ENCODE measurements around the gene ALDH1A3.

The ALDH1A3 gene

GRCh38 chr15:100903168-100903554, 23.5 kb downstream of the ALDH1A3 start:
- Histone ChIP-seq H3K27ac (ENCODE audit: low read depth, low read length) (no peak overlapping the region), H3K36me3 (ENCODE audit: control insufficient read depth, insufficient read depth, low read length) (peaks cover 6% of the 10 kb centered on the region; the same call in 1 of the 2 replicates), H3K9me3 (ENCODE audit: control insufficient read depth, insufficient read depth, low read depth, low read length) (no peaks in the 10 kb centered on the region), H3K9ac (ENCODE audit: low read length) (no peak overlapping the region), H3K27me3 (ENCODE audit: control insufficient read depth, insufficient read depth, low read length) (no peaks in the 10 kb centered on the region), H3K4me1 (ENCODE audit: control insufficient read depth, insufficient read depth, low read length) (peaks cover 9% of the 10 kb centered on the region; the same call in 1 of the 2 replicates), H3K4me3 (ENCODE audit: low read depth, low read length) (no peak overlapping the region)

- no peak overlapping the region for H3K4me3 ChIP-seq (ENCODE audit: low read depth, low read length)
- H3K27me3 ChIP-seq (ENCODE audit: control insufficient read depth, insufficient read depth, low read length), result no peaks in the 10 kb centered on the region
- H3K9me3 ChIP-seq (ENCODE audit: control insufficient read depth, insufficient read depth, low read depth, low read length), result no peaks in the 10 kb centered on the region
- peaks cover 6% of the 10 kb centered on the region for H3K36me3 ChIP-seq (ENCODE audit: control insufficient read depth, insufficient read depth, low read length)
- H3K9ac ChIP-seq (ENCODE audit: low read length), result no peak overlapping the region
- H3K4me1 ChIP-seq (ENCODE audit: control insufficient read depth, insufficient read depth, low read length), result no peaks in the 10 kb centered on the region
- H3K27ac ChIP-seq (ENCODE audit: low read depth, low read length), result no peak overlapping the region
Measured at GRCh38 chr15:100905850-100906249, 26.2 kb downstream of the ALDH1A3 start.

- no peak overlapping the region for H3K4me3 ChIP-seq (ENCODE audit: low read depth, low read length)
- H3K9me3 ChIP-seq (ENCODE audit: control insufficient read depth, insufficient read depth, low read depth, low read length), result no peaks in the 10 kb centered on the region
- no peaks in the 10 kb centered on the region for H3K27me3 ChIP-seq (ENCODE audit: control insufficient read depth, insufficient read depth, low read length)
- H3K4me1 ChIP-seq (ENCODE audit: control insufficient read depth, insufficient read depth, low read length), result no peaks in the 10 kb centered on the region
- H3K36me3 ChIP-seq (ENCODE audit: control insufficient read depth, insufficient read depth, low read length), result peaks cover 6% of the 10 kb centered on the region
- no peak overlapping the region for H3K27ac ChIP-seq (ENCODE audit: low read depth, low read length)
- H3K9ac ChIP-seq (ENCODE audit: low read length), result no peak overlapping the region
Measured at GRCh38 chr15:100908466-100908865, 28.8 kb downstream of the ALDH1A3 start.

DNA sequence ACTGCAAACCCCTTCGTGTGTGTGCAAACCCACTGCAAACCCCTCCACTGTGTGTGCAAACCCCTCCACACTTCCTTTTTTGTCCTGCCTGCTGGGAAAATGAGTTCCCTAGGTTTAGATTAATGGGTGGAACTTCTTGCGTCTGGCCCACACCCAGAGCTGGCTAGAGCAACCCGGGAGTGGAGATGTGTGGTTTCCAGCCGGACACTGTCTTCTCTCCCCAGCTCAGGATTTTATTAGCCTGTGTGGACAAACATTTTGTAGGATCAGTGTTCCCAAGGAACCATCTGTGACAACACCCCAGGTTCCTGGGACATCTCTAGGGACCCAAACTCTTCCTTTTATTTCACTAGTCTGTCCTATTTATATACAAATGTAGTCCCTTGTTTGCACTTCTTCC, 29.9 kb downstream of the ALDH1A3 start:
- no peaks in the 10 kb centered on the region for H3K27me3 ChIP-seq (ENCODE audit: control insufficient read depth, insufficient read depth, low read length)
- H3K9me3 ChIP-seq (ENCODE audit: control insufficient read depth, insufficient read depth, low read depth, low read length), result no peaks in the 10 kb centered on the region
- H3K36me3 ChIP-seq (ENCODE audit: control insufficient read depth, insufficient read depth, low read length), result peaks cover 6% of the 10 kb centered on the region
- no peak overlapping the region for H3K9ac ChIP-seq (ENCODE audit: low read length)
- no peak overlapping the region for H3K4me3 ChIP-seq (ENCODE audit: low read depth, low read length)
- H3K4me1 ChIP-seq (ENCODE audit: control insufficient read depth, insufficient read depth, low read length), result no peaks in the 10 kb centered on the region
- no peak overlapping the region for H3K27ac ChIP-seq (ENCODE audit: low read depth, low read length)

DNA sequence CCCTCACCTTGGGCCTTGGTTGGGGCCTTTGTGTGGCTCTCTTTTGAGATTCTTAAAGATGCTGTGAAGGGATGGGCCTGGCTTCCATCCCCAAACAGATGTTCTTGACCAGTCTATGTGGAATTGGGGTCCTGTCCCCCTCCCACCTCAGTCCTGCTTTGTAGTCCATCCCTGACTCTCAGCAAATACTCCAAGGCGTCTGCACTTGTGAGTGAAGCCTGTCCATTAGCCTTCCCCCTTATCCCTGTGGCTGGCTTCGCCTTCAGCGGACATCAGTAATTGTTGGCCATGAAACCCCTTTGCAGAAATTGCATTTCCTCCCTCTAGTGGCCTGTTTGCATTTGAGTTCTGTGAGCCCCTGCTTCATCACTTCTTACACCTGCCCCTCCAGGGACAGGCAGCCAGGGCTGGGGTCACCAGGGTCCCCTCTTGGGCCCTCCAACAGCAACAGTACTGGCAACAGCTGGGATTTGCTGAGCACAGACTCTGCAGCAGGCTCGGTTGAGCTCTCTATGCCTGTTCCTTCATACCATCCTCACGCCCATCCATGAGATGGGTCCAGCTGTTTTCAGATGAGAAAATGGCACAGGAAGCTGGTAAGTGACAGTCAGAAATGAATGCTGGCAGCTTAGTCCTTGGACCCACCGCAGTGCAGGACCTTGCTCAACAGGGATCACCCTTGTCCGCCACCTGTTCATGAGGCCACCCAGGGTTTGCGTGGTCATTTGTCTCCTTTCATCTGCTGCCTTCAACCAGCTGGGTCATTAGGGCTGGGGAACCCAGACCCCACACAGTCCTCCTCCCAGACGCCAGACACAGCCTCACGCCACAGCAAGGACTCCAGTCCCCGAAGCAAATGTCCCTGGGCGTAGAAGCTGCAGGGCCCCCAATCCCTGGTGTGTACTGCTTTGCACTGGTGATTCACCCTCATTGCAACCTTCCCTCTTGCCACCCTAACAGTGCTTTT, 30.6 kb downstream of the ALDH1A3 start:
- Histone ChIP-seq H3K27me3 (ENCODE audit: control insufficient read depth, insufficient read depth, low read length) (no peaks in the 10 kb centered on the region), H3K4me1 (ENCODE audit: control insufficient read depth, insufficient read depth, low read length) (no peaks in the 10 kb centered on the region), H3K9ac (ENCODE audit: low read length) (no peak overlapping the region), H3K36me3 (ENCODE audit: control insufficient read depth, insufficient read depth, low read length) (peaks cover 6% of the 10 kb centered on the region), H3K4me3 (ENCODE audit: low read depth, low read length) (no peak overlapping the region), H3K27ac (ENCODE audit: low read depth, low read length) (no peak overlapping the region), H3K9me3 (ENCODE audit: control insufficient read depth, insufficient read depth, low read depth, low read length) (no peaks in the 10 kb centered on the region)

DNA sequence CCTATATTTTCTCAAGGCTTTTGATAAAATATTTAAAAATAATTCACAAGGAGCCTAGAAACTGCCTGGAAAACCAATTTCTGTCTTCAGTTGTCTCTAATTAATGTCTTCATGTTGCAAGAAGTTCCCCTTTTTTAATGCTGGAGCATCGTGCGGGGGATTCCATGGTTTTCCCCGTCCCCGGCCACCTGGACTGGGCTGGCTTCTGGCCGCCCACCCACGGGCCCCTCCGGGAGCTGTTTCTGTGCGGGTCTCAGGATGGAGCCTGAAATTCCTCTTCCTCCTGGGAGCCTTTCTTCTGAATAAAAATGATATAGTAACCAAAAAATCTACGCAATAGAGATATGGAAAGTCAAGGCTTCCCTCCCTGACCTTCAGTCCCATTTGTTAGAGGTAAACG, 31.5 kb downstream of the ALDH1A3 start:
- no peaks in the 10 kb centered on the region for H3K4me1 ChIP-seq (ENCODE audit: control insufficient read depth, insufficient read depth, low read length)
- H3K4me3 ChIP-seq (ENCODE audit: low read depth, low read length), result no peak overlapping the region
- H3K36me3 ChIP-seq (ENCODE audit: control insufficient read depth, insufficient read depth, low read length), result peaks cover 3% of the 10 kb centered on the region
- no peak overlapping the region for H3K27ac ChIP-seq (ENCODE audit: low read depth, low read length)
- H3K27me3 ChIP-seq (ENCODE audit: control insufficient read depth, insufficient read depth, low read length), result no peaks in the 10 kb centered on the region
- no peak overlapping the region for H3K9ac ChIP-seq (ENCODE audit: low read length)
- H3K9me3 ChIP-seq (ENCODE audit: control insufficient read depth, insufficient read depth, low read depth, low read length), result no peaks in the 10 kb centered on the region

- Histone ChIP-seq H3K4me3 (ENCODE audit: low read depth, low read length) (no peak overlapping the region), H3K36me3 (ENCODE audit: control insufficient read depth, insufficient read depth, low read length) (peaks cover 3% of the 10 kb centered on the region; the same call in 1 of the 2 replicates), H3K4me1 (ENCODE audit: control insufficient read depth, insufficient read depth, low read length) (no peaks in the 10 kb centered on the region), H3K27me3 (ENCODE audit: control insufficient read depth, insufficient read depth, low read length) (peaks cover 24% of the 10 kb centered on the region), H3K9ac (ENCODE audit: low read length) (no peak overlapping the region), H3K9me3 (ENCODE audit: control insufficient read depth, insufficient read depth, low read depth, low read length) (no peaks in the 10 kb centered on the region), H3K27ac (ENCODE audit: low read depth, low read length) (no peak overlapping the region)
Measured at GRCh38 chr15:100913961-100914360, 34.3 kb downstream of the ALDH1A3 start.

DNA sequence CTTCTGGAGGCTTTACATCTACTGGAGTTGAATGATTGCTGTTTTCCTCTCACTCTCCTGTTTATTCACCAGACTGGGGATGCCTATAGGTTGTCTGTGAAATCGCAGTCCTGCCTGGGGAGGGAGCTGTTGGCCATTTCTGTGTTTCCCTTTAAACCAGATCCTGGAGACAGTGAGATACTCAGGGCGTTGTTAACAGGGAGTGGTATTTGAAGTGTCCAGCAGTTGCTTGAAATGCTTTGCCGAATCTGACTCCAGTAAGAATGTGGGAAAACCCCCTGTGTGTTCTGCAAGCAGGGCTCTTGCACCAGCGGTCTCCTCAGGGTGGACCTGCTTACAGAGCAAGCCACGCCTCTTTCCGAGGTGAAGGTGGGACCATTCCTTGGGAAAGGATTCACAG, 35.2 kb downstream of the ALDH1A3 start:
- peaks cover 3% of the 10 kb centered on the region; the same call in 1 of the 2 replicates for H3K36me3 ChIP-seq (ENCODE audit: control insufficient read depth, insufficient read depth, low read length)
- H3K27ac ChIP-seq (ENCODE audit: low read depth, low read length), result no peak overlapping the region
- no peaks in the 10 kb centered on the region for H3K4me1 ChIP-seq (ENCODE audit: control insufficient read depth, insufficient read depth, low read length)
- H3K27me3 ChIP-seq (ENCODE audit: control insufficient read depth, insufficient read depth, low read length), result peaks cover 30% of the 10 kb centered on the region
- no peaks in the 10 kb centered on the region for H3K9me3 ChIP-seq (ENCODE audit: control insufficient read depth, insufficient read depth, low read depth, low read length)
- H3K9ac ChIP-seq (ENCODE audit: low read length), result no peak overlapping the region
- no peak overlapping the region for H3K4me3 ChIP-seq (ENCODE audit: low read depth, low read length)

DNA sequence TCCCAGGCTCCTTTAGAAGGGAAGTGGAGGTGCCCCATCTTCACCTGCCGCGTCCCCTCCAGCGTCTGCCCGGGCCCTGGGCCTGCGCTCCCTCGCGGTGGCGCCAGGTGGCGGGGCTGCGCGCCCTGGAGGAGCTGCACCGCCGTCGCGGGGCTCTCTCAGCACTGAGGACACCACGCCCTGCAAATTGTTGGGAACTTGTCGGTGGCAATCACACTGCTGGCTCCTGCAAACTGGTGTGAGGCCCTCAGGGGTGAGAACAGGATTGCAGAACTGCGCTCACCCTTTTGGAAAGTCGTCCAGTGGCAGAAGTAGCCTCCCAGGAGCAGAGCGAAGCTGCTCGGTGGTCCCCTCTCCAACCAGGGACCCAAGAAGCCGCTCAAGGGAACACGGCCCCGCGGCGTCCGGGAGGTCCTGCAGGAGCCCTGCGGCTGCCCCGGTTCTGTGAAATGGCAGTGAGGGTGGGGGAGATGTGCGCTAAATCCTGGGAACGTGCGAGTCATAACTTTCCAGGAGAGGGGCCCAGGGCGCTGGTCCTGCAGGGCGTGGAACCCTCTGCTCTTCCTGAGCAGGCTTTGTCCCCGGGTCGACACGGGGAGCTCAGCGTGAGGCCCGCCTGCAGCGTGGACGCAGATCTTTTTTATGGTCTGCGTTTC, 38.5 kb downstream of the ALDH1A3 start:
- peak overlapping the region; percentile 54 for H3K4me3 ChIP-seq (ENCODE audit: low read depth, low read length)
- H3K9me3 ChIP-seq (ENCODE audit: control insufficient read depth, insufficient read depth, low read depth, low read length), result no peaks in the 10 kb centered on the region
- H3K27me3 ChIP-seq (ENCODE audit: control insufficient read depth, insufficient read depth, low read length), result peaks cover 63% of the 10 kb centered on the region
- H3K36me3 ChIP-seq (ENCODE audit: control insufficient read depth, insufficient read depth, low read length), result no peaks in the 10 kb centered on the region
- H3K9ac ChIP-seq (ENCODE audit: low read length), result no peak overlapping the region
- 0 out of 2 replicates have a peak, but pooled peaks cover 3% of the 10 kb centered on the region for H3K4me1 ChIP-seq (ENCODE audit: control insufficient read depth, insufficient read depth, low read length)
- H3K27ac ChIP-seq (ENCODE audit: low read depth, low read length), result no peak overlapping the region

DNA sequence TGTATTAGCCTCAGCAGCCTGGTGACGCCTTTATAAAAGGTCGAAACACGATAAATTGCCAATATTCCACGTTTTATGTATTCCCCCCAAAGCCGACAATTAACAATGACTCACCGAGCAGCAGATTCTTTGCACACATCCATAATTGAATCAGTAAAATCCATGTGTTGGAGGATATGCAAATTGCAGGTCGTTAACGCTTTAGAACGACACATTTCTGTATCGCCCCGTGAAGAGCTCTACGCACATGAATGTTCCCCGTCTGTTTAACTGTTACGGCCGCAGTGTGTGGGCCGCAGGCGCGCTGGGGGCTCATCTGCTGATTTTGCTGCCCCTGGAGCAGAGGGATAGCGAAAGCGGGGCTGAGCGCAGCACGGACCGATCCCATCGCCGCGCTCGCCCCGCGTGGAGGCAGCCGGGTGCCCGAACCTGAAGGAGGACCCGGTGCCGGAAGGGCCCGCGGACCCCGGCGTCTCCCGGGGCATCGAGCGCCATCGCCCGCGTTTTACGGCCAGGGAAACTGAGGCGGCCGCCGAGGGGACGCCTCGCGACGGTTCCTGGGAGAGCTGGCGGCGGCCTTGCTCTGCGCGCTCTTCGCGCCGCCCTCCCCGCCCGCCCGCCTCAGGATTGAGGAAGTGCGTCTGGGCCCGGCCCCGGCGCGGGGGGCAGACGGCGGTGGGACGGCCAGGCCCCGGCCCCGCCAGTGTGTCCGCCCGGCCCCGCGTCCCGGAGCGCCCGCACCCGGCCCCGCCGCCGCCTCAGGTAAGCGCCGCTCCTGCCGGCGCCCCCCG, 39.3 kb downstream of the ALDH1A3 start, which contains the start of gene LRRK1:
Gene LRRK1, plus strand, starts transcription at position 668 of the 791 bp plus-strand sequence. CDS start 5,276 bp downstream, outside the sequence.
- H3K27me3 ChIP-seq (ENCODE audit: control insufficient read depth, insufficient read depth, low read length), result peaks cover 70% of the 10 kb centered on the region
- H3K4me3 ChIP-seq (ENCODE audit: low read depth, low read length), result peak within 1 kb of the TSS; percentile 63
- peak within 1 kb of the TSS; percentile 42 for H3K9ac ChIP-seq (ENCODE audit: low read length)
- no peak within 1 kb of the TSS for H3K27ac ChIP-seq (ENCODE audit: low read depth, low read length)
- H3K4me1 ChIP-seq (ENCODE audit: control insufficient read depth, insufficient read depth, low read length), result 0 out of 2 replicates have a peak, but pooled peaks cover 3% of the 10 kb centered on the region
- no peaks in the 10 kb centered on the region for H3K36me3 ChIP-seq (ENCODE audit: control insufficient read depth, insufficient read depth, low read length)
- H3K9me3 ChIP-seq (ENCODE audit: control insufficient read depth, insufficient read depth, low read depth, low read length), result no peaks in the 10 kb centered on the region
